Germinal center (tissue), 1 donor: ENCODE results near the gene GSK3A.

ENCODE experiments used
- DNase-seq: peaks from one replicate; pipeline ENCODE4 v3.0.0; 2012; ENCODE audit warnings: mixed read lengths, low spot score

Gene GSK3A

DNA sequence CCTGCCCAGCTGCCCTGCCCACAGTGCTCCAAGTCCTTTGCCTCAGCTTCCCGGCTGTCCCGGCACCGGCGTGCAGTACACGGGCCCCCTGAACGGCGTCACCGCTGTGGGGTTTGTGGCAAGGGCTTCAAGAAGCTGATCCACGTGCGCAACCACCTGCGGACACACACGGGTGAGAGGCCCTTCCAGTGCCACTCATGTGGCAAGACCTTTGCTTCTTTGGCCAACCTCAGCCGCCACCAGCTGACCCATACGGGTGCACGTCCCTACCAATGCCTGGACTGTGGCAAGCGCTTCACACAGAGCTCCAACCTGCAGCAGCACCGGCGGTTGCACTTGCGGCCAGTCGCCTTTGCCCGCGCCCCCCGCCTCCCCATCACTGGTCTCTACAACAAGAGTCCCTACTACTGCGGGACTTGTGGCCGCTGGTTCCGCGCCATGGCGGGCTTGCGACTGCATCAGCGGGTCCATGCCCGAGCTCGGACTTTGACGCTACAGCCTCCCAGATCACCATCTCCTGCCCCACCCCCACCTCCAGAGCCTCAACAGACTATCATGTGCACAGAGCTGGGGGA, 16.6 kb downstream of the GSK3A start:
- no peak for DNase-seq

- no peak for DNase-seq
Measured at GRCh38 chr19:42224940-42225717, 17.3 kb downstream of the GSK3A start.

GRCh38 chr19:42220751-42221097, 21.7 kb downstream of the GSK3A start:
- DNase-seq, result no peak

DNA sequence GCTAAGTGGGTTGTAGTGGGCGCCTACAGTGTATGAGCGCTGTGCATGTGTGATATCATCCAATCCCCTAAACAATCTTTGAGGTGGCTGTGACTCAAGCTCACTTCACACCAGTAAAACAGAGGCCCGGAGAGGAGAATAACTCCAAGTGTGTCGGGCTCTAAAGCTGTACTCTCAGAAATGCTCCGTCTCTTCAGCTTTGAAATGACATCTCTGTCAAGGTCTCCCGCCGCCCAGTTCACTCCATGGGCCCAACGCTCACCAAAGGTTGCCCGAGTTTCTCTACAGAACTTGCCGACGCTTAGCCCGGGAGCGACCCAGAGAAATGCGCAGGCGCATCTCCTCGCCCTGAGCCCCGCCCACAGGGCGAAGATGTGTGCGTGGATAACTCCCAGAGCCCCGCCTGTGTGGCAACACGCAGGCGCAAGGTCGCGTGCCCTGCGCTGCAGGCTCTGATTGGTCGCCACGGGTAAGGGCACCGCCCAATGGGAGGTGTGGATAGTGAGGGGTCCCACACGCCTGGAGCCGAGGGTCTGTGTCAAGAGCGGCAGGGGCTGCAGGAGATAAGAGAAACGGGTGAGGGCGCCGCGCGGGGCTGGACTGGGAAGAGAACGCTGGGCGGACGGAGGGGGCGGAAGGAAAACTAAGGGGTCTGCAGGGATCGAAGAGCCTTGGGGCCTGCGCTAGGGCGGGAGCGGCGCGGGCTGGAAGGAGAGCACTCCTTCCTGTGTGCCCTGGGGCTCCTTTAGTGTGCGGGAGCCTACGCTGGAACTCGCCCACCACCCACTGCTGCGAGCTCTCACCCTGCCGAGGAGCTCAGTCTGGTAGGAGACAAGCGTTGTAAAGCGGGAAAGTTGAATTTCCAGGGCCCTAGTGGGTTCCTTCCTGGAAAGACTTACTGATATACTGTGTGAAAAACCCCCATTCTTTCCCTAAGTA, 22.3 kb downstream of the GSK3A start, which contains the start of gene ZNF526:
ZNF526 (plus strand) TSS at position 501 of the 939 bp plus-strand sequence. CDS start 4,092 bp downstream, outside the sequence.
- DNase-seq, result peak; percentile 99

- DNase-seq, result peak; percentile 96
Measured at GRCh38 chr19:42217520-42218437, 24.6 kb downstream of the GSK3A start, which contains the start of gene DEDD2. TSS of gene DEDD2 (minus strand) at chr19:42217677. CDS start at chr19:42217007, 670 bp downstream.

- peak; percentile 30 for DNase-seq
Measured at GRCh38 chr19:42216653-42217519, 25.5 kb downstream of the GSK3A start.

GRCh38 chr19:42214810-42215485, 27.5 kb downstream of the GSK3A start:
- no peak for DNase-seq

GRCh38 chr19:42212886-42213285, 29.5 kb downstream of the GSK3A start:
- DNase-seq, result no peak

GRCh38 chr19:42208612-42209011, 33.8 kb downstream of the GSK3A start:
- no peak for DNase-seq

DNA sequence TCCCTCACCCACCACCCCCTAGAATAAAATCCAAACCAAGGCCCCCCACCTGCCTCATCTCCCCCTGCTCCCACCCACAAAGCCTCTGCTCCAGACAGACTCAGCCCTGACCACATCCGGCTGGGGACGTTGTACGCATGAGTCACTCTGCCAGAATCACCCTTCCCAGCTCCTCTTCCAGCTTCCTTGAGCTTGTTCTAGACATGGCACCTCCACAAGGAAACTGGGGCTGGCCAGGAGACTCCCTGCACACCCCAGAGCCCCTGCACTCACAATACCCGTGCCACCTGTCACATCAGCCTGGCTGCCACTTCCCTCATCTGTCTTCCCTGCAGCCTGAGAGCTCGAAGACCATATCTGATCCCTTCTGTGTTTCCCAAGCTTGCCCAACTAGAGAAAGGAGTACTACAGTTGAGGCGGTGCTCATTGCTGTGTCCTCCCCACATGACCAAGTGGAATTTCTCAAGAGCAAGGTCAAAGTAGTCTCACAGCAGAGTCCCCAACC, 34.6 kb downstream of the GSK3A start:
- DNase-seq, result no peak

DNA sequence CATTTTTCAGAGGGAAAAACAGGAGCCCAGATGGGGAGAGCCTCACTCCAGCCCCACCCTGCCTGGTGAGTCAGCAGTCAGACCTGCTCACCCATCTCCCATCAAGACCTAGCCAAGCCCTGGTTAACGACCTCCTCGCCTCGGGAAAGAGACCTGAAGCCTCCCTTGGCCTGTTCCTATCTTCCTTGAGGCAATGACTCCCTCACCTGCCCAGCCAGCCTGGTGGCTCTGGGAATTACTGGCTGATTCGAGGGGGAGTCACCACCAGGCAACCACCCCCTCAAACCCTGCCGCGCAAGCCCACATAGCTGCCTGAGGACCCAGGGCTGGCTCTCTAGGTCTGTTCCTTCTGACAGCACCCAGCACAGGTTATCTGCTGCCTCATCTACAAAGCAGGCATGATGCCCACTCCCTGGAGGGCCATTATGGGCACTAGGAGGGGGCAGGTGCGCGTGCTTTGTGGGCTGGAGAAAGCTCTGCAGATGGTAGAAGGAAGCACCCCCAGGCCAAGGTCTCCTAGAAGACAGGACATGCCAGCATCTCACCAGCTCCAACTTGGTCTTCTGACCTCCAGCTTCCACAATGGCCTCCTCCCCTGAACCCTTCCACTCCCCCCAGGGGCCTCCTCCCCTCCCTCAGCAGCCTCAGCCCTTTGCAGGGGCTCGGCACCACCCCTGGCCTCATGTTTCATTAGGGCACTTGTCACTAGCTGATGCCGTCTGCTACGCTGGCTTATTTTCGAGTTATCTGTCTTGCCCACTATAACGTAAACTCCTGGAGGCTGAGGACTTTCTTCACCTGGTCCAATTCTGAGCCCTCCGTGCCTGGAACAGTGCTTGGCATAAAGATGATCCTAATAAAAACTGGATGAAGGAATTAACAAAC, 35.3 kb downstream of the GSK3A start:
- DNase-seq, result no peak

- no peak for DNase-seq
Measured at GRCh38 chr19:42204664-42205063, 37.7 kb downstream of the GSK3A start.

- peak; percentile 33 for DNase-seq
Measured at GRCh38 chr19:42203700-42204099, 38.7 kb downstream of the GSK3A start.

GRCh38 chr19:42202290-42202880, 40.0 kb downstream of the GSK3A start:
- no peak for DNase-seq

DNA sequence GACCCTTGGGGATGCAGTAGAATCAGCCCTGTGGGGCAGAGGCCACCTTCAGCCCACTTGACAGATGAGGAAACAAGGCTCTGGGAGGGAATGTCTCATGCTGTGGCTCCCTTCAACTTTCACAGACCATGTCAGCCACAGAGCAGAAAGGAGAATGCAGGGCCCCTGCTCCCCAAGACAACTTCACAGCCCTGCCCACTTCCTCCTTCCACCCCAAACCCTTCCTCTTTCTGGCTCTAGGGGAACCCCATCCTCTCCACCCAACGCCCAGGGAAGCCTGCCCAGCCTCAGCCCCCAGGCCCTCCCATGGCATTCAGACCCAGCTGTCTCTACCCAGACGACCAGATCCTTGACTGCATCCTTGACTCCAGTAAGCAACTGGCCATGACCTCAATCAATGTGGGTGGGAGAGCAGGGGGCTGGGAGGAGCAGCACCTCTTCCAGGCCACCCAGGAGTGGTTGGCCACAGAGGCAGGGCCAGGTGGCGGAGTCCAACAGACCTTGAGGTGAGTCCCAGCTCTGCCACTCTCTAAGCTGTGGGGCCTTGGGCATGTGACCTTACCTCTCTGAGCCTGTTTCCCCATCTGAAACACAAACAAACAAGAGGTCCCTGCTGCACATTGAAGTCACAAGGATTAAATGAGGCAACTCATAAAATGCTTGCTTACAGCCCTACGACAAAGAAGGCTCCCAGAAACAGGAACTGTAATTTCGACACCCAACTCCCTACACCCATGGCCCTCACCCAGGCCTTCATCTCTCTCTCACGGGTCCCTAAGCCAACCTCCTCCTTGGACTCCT, 40.7 kb downstream of the GSK3A start:
- DNase-seq, result peak; percentile 88

DNA sequence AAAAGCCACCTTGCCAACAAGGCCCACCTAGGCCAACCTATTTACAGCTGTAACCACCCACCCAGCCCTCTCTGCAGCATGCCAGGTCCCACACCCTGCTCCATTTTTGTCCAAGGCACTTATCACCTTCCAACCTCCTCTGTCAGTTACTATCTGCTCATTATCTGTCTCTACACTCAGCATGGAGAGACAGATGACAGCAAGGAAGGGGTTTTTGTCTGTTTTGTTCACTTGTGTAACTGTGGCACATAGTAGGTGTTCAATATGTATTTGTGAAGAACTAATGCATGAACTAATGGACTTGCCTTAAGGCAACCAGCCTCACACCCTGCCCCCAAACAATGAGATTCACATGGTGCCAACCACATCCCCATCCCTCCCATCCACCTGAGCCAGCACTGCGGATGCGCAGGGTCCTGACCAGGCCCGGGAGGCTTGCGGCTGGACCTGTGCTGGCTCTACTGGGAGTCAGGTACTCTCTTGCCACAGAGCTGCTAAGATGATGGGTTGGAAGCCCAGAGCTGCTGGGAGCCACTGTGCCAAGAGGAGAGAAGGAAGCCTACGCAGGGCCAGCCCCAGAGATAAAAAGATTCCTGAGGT, 42.2 kb downstream of the GSK3A start:
- DNase-seq, result no peak
